ENCODE data around the gene RASL11A. TPM values are rescaled to one million over a fixed set of nuclear protein-coding genes. Genes with fewer than 3 reads are reported as not detected.

Gene RASL11A
- total and polyA plus RNA-seq, 2 of the 13 experiments (the other 11 are each of a cell fraction or from before 2014, with no cell fraction given): 3.0 to 4.1 TPM

DNA sequence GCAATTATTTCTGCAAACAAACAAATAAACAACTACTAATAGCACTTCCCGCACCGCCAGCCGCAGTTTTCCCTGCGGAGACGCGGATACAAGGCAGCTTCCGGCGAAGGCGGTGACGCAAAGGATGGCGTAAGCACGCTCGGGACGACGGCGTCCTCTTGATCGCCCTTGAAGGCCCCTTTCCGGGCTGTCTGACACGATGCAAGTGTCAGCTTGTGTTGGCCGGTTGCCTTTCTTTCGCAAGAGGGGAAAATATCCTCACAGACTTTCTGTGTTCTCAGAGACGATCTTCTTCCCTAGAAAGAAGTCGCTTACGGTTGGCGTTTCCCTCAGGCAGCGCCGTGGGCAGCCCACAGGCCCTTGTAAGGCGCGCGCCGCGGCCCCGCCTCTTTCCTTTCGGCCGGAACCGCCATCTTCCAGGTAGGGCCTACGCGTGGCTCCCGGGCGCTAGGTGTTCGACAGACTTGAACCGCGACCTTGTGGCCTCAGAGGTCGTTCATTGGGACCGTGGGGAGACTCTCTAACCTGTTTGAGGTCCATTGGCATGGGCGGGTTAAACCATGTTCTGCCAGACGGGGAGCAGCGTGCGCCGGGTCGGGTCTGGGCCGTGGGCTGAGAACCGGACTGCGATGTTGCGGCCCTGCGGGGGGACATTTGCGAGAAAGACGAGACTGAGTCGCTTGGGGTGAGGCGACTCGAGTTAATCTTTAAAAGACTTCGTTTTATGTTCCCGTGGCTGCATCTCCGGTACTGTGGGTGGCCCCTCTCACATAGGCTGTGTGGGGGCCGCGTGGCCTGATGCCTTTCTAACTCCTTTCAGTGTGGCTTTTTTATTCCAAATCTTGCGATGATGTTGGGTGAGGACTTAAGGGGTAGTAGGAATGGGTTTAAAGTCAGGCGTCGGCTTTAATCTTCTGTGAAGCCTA lies 19.2 kb upstream of the RASL11A start, which contains the start of gene RPL21 (continued):
- TF ChIP-seq SP5 (CRISPR knock-in tag; IDR thresholded peaks at IDR 0.05; ENCODE audit: borderline replicate concordance, low read depth) (peak; percentile 69), RARG (CRISPR knock-in tag; IDR thresholded peaks at IDR 0.05; ENCODE audit: low read depth) (peak; percentile 85; the same call in 1 of the 2 replicates), SCMH1 (CRISPR knock-in tag; IDR thresholded peaks at IDR 0.05; ENCODE audit: borderline replicate concordance) (no peak), ATF1 (CRISPR knock-in tag; IDR thresholded peaks at IDR 0.05) (peak; percentile 96), NR3C1 (CRISPR knock-in tag; IDR thresholded peaks at IDR 0.05) (no peak), ZNF136 (CRISPR knock-in tag; IDR thresholded peaks at IDR 0.05; ENCODE audit: low read depth) (0 out of 2 replicates have a peak, but pooled peaks have one; percentile 54), ZNF619 (CRISPR knock-in tag; IDR thresholded peaks at IDR 0.05) (no peak), ZKSCAN5 (CRISPR knock-in tag; IDR thresholded peaks at IDR 0.05) (no peak), ZNF3 (CRISPR knock-in tag; IDR thresholded peaks at IDR 0.05) (no peak), RBAK (CRISPR knock-in tag; IDR thresholded peaks at IDR 0.05) (no peak), FOXK2 (IDR thresholded peaks at IDR 0.05) (peak; percentile 46; the same call in 1 of the 2 replicates), HNRNPK (IDR thresholded peaks at IDR 0.05; ENCODE audit: low read depth, low read length, poor library complexity, severe bottlenecking) (no peak), EHMT2 (IDR thresholded peaks at IDR 0.05; ENCODE audit: borderline replicate concordance, low read depth, low read length) (no peak), SRSF1 (optimal IDR thresholded peaks at IDR 0.05; ENCODE audit: low read depth, low read length) (peak; percentile 77), GLI4 (CRISPR knock-in tag; IDR thresholded peaks at IDR 0.05; ENCODE audit: borderline replicate concordance) (peak; percentile 93), ZNF432 (CRISPR knock-in tag; IDR thresholded peaks at IDR 0.05; ENCODE audit: borderline replicate concordance) (no peak), SP4 (CRISPR knock-in tag; IDR thresholded peaks at IDR 0.05) (peak; percentile 77), ZMYM3 (CRISPR knock-in tag; IDR thresholded peaks at IDR 0.05) (peak; percentile 32; the same call in 1 of the 2 replicates), MIXL1 (CRISPR knock-in tag; IDR thresholded peaks at IDR 0.05) (no peak), ZMAT3 (CRISPR knock-in tag; conservative IDR thresholded peaks at IDR 0.05) (peak; percentile 54; the same call in 1 of the 2 replicates), PITX1 (CRISPR knock-in tag; IDR thresholded peaks at IDR 0.05) (no peak)
- TF ChIP-seq, protein P1, sequence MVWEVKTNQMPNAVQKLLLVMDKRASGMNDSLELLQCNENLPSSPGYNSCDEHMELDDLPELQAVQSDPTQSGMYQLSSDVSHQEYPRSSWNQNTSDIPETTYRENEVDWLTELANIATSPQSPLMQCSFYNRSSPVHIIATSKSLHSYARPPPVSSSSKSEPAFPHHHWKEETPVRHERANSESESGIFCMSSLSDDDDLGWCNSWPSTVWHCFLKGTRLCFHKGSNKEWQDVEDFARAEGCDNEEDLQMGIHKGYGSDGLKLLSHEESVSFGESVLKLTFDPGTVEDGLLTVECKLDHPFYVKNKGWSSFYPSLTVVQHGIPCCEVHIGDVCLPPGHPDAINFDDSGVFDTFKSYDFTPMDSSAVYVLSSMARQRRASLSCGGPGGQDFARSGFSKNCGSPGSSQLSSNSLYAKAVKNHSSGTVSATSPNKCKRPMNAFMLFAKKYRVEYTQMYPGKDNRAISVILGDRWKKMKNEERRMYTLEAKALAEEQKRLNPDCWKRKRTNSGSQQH (CRISPR knock-in tag; IDR thresholded peaks at IDR 0.05; ENCODE audit: low read depth): 0 out of 2 replicates have a peak, but pooled peaks have one; percentile 40
- TF ChIP-seq, protein P2, sequence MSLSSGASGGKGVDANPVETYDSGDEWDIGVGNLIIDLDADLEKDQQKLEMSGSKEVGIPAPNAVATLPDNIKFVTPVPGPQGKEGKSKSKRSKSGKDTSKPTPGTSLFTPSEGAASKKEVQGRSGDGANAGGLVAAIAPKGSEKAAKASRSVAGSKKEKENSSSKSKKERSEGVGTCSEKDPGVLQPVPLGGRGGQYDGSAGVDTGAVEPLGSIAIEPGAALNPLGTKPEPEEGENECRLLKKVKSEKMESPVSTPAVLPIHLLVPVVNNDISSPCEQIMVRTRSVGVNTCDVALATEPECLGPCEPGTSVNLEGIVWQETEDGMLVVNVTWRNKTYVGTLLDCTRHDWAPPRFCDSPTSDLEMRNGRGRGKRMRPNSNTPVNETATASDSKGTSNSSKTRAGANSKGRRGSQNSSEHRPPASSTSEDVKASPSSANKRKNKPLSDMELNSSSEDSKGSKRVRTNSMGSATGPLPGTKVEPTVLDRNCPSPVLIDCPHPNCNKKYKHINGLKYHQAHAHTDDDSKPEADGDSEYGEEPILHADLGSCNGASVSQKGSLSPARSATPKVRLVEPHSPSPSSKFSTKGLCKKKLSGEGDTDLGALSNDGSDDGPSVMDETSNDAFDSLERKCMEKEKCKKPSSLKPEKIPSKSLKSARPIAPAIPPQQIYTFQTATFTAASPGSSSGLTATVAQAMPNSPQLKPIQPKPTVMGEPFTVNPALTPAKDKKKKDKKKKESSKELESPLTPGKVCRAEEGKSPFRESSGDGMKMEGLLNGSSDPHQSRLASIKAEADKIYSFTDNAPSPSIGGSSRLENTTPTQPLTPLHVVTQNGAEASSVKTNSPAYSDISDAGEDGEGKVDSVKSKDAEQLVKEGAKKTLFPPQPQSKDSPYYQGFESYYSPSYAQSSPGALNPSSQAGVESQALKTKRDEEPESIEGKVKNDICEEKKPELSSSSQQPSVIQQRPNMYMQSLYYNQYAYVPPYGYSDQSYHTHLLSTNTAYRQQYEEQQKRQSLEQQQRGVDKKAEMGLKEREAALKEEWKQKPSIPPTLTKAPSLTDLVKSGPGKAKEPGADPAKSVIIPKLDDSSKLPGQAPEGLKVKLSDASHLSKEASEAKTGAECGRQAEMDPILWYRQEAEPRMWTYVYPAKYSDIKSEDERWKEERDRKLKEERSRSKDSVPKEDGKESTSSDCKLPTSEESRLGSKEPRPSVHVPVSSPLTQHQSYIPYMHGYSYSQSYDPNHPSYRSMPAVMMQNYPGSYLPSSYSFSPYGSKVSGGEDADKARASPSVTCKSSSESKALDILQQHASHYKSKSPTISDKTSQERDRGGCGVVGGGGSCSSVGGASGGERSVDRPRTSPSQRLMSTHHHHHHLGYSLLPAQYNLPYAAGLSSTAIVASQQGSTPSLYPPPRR (CRISPR knock-in tag; IDR thresholded peaks at IDR 0.05; ENCODE audit: borderline replicate concordance): peak; percentile 59; the same call in 1 of the 2 replicates
- TF ChIP-seq, protein P3, sequence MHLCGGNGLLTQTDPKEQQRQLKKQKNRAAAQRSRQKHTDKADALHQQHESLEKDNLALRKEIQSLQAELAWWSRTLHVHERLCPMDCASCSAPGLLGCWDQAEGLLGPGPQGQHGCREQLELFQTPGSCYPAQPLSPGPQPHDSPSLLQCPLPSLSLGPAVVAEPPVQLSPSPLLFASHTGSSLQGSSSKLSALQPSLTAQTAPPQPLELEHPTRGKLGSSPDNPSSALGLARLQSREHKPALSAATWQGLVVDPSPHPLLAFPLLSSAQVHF (CRISPR knock-in tag; IDR thresholded peaks at IDR 0.05): peak; percentile 55; the same call in 1 of the 2 replicates
